Activated CD4-positive, alpha-beta memory T cell treated with anti-CD3 and anti-CD28 coated beads, Interleukin-2, amount 10 ng/mL, durations not matched to agents 7 days and 5 days (primary cell): ENCODE data around the gene EXOC6B. TPM values are rescaled to one million over a fixed set of nuclear protein-coding genes. Genes with fewer than 3 reads are reported as not detected.

ENCODE experiments used
- CTCF ChIA-PET: fragments of 350-600 bp; sonication (Branson Sonifier 250); formaldehyde crosslinking; loops from one replicate; lab custom pipeline; 2021; ENCODE audit warnings: antibody characterized with exemption, inconsistent platforms; lab: Charles Lee
- POLR2A ChIA-PET: fragments of 350-600 bp; sonication (Branson Sonifier 250); formaldehyde crosslinking; loops from one replicate; lab custom pipeline; 2021; ENCODE audit warnings: antibody characterized with exemption; lab: Charles Lee
- DNase-seq: peaks from one replicate; pipeline ENCODE4 v3.0.0-alpha.2; 2020
- H3K27ac Mint-ChIP-seq: one replicate; pipeline ENCODE4 v1.8.0; 2021; ENCODE audit warnings: mild to moderate bottlenecking, mixed read lengths
- H3K27me3 Mint-ChIP-seq: one replicate; pipeline ENCODE4 v1.8.0; 2021; ENCODE audit warnings: mixed read lengths
- H3K36me3 Mint-ChIP-seq: one replicate; pipeline ENCODE4 v1.8.0; 2021; ENCODE audit warnings: low read depth, mixed read lengths
- H3K4me1 Mint-ChIP-seq: one replicate; pipeline ENCODE4 v1.8.0; 2021; ENCODE audit warnings: mixed read lengths
- H3K4me3 Mint-ChIP-seq: one replicate; pipeline ENCODE4 v1.8.0; 2021; ENCODE audit warnings: mild to moderate bottlenecking, mixed read lengths
- H3K9me3 Mint-ChIP-seq: one replicate; pipeline ENCODE4 v1.8.0; 2021; ENCODE audit warnings: mixed read lengths
- total RNA-seq, 2 experiments: library from RNA; stranded (reverse); gene quantifications; one replicate each; pipeline ENCODE4 v1.2.3, GENCODE V29; 2021

The EXOC6B gene
- total RNA-seq, 2 experiments from 2014 or later: 18.7 to 24.2 TPM

DNA sequence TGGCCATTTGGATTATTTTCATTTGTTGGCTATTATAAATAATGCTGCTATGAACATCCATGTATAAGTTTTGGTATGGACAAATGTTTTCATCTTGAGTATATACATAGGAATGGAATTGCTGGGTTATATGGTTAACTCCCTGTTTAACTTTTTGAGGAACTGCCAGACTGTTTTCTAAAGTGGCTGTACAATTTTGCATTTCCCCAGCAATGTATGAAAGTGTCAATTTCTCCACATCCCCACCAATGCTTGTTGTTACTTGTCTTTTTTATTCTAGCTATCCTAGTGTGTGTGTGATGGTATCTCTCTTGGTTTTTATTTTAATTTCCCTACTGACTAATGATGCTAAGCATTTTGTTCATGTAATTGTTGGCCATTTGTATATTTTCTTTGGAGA is 587.5 kb downstream of the EXOC6B start:
- no peak for DNase-seq
- H3K36me3 Mint-ChIP-seq: no peaks in the 10 kb centered on the region

GRCh38 chr2:72237549-72237948 is 588.3 kb downstream of the EXOC6B start:
- Mint-ChIP-seq H3K4me3 (no peak overlapping the region), H3K27me3 (no peaks in the 10 kb centered on the region), H3K9me3 (no peaks in the 10 kb centered on the region), H3K36me3 (no peaks in the 10 kb centered on the region), H3K4me1 (peaks cover 6% of the 10 kb centered on the region), H3K27ac (no peak overlapping the region)
- DNase-seq: no peak
- ChIA-PET CTCF (no interaction called here), POLR2A (no interaction called here)

More for the DNA sequence above, 587.5 kb downstream of the EXOC6B start:
- ChIA-PET POLR2A (no interaction called here), CTCF (no interaction called here)
- H3K9me3 Mint-ChIP-seq: no peaks in the 10 kb centered on the region
- no peak overlapping the region for H3K4me3 Mint-ChIP-seq
- peaks cover 6% of the 10 kb centered on the region for H3K4me1 Mint-ChIP-seq
- no peaks in the 10 kb centered on the region for H3K27me3 Mint-ChIP-seq
- no peak overlapping the region for H3K27ac Mint-ChIP-seq

DNA sequence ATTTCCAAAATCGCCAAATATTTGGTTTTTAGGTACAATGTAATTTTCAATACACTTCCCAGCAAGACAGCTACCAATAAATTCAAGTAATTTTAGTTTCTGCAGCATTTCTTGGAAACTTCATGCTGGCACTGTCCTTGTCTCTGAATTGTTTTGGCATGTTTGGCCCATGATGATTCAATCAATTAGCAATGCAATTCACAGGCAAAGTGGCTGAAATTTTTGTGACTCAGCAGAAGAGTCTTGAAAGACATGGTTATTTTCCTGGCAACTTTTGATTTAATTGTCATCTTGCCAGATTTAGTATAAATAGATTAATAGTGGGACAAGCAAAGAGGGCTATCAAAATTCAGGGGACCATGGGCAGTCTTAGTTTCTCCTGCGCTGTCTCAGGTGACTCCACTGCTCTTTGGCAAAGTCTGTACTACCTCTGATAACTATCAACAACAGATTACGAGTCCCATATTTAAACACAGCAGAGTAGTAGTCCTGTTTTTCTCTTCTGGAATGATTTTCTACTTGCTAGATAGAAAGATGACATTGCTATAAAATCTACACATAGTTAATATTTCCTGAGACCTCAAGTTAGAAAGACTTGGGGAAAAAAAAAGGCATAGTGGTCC is 589.3 kb downstream of the EXOC6B start:
- Mint-ChIP-seq H3K9me3 (no peaks in the 10 kb centered on the region), H3K4me3 (no peak overlapping the region), H3K27me3 (no peaks in the 10 kb centered on the region), H3K4me1 (peaks cover 5% of the 10 kb centered on the region), H3K36me3 (no peaks in the 10 kb centered on the region), H3K27ac (no peak overlapping the region)
- ChIA-PET CTCF (no interaction called here), POLR2A (no interaction called here)
- DNase-seq: no peak

DNA sequence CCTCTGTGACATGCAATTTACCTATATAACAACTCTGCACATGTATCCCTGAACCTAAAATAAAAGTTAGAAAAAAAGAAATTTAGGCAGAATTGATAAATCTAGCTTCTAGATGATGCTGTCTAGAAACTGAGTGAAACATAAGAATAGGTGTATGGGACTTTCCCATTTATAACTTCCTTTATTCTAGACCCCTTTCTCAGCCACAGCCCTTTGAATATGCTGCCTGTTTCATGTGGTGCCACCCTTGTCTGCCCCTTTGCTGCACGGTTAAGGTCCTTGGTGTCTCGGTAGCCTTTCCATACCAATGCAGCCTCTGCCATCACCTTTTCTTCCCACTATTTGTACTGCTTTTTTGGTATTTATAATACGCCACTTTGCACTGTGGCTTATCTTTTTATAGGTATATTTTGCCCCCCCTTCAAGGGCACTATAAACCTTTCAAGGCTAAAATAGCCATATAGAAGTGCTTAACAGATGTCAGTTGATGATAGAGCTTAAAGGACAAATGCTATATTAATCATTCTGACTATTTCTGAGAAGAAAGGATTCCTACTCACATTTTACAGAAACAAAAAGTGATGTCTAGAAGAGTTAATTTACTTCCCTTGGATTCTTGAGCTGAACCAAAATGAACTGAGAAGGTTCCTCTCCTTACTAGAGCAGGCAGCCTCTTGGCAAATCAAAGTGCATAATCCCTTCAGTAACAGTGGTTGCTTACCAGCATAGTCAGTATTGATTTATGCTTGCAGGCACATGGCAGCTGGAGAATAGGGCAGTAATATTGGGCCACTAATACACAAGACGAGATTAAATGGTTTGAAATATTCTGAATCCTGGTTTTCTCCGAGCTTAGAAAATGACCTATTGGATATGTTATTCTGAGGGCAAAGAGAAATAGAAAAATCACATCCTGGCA is 590.1 kb downstream of the EXOC6B start:
- POLR2A ChIA-PET: no interaction called here

DNA sequence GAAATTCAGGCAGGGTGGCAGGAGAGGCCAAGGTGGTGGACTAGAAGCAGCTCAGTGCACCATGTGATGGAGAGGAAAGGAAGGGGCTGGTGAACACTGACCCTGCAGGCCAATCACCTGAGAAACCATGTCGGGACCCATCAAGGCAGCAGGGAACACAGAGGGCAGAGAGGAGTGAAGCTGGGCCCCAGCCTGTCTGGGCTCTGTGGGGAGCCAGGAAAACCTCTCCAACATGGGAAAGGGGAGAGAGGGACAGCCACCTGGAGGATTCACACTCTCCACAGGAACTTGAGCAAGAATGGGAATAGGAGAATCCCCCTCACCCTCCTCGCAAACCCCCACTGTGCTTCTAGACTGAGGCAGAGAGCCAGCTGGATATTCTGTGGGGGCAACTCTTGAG is 592.6 kb downstream of the EXOC6B start:
- CTCF ChIA-PET: no interaction called here
- H3K27me3 Mint-ChIP-seq: no peaks in the 10 kb centered on the region

More for the DNA sequence above, 590.1 kb downstream of the EXOC6B start:
- Mint-ChIP-seq H3K36me3 (no peaks in the 10 kb centered on the region), H3K9me3 (no peaks in the 10 kb centered on the region), H3K4me3 (no peak overlapping the region), H3K27me3 (no peaks in the 10 kb centered on the region), H3K4me1 (no peaks in the 10 kb centered on the region), H3K27ac (no peak overlapping the region)
- DNase-seq: no peak
- CTCF ChIA-PET: no interaction called here

GRCh38 chr2:72222829-72223564 is 602.8 kb downstream of the EXOC6B start:
- H3K4me3 Mint-ChIP-seq: no peak overlapping the region
- ChIA-PET CTCF (no interaction called here), POLR2A (no interaction called here)
- DNase-seq: no peak
- H3K9me3 Mint-ChIP-seq: peaks cover 3% of the 10 kb centered on the region
- no peaks in the 10 kb centered on the region for H3K36me3 Mint-ChIP-seq
- H3K27ac Mint-ChIP-seq: no peak overlapping the region
- no peaks in the 10 kb centered on the region for H3K27me3 Mint-ChIP-seq
- H3K4me1 Mint-ChIP-seq: no peaks in the 10 kb centered on the region

More for the DNA sequence above, 592.6 kb downstream of the EXOC6B start:
- no peaks in the 10 kb centered on the region for H3K9me3 Mint-ChIP-seq
- H3K36me3 Mint-ChIP-seq: no peaks in the 10 kb centered on the region
- H3K4me1 Mint-ChIP-seq: no peaks in the 10 kb centered on the region
- POLR2A ChIA-PET: no interaction called here
- no peak overlapping the region for H3K27ac Mint-ChIP-seq
- no peak for DNase-seq
- no peak overlapping the region for H3K4me3 Mint-ChIP-seq

DNA sequence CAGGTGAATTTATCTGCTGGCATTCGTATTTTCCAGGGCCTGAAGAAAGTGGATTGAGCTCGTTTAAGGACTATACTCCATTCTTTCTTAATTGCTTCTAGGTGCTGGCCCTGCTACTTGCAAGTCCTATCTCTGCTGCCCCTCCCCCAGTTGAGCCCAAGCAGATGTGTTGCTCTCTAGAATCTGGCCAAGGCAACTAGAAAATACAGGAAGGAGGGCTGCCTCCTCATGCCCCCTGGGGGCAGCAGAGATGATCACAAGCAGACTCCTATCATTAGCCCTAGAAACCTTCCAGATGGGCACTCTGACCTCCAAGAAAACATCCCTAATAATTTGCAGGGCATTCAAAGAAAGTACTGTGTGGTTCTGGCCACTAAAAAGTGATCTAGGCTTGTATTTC is 605.7 kb downstream of the EXOC6B start:
- ChIA-PET POLR2A (no interaction called here), CTCF (no interaction called here)
- H3K9me3 Mint-ChIP-seq: no peaks in the 10 kb centered on the region
- H3K4me3 Mint-ChIP-seq: no peak overlapping the region
- H3K27ac Mint-ChIP-seq: no peak overlapping the region
- no peaks in the 10 kb centered on the region for H3K4me1 Mint-ChIP-seq
- no peak for DNase-seq
- H3K27me3 Mint-ChIP-seq: no peaks in the 10 kb centered on the region
- H3K36me3 Mint-ChIP-seq: no peaks in the 10 kb centered on the region

DNA sequence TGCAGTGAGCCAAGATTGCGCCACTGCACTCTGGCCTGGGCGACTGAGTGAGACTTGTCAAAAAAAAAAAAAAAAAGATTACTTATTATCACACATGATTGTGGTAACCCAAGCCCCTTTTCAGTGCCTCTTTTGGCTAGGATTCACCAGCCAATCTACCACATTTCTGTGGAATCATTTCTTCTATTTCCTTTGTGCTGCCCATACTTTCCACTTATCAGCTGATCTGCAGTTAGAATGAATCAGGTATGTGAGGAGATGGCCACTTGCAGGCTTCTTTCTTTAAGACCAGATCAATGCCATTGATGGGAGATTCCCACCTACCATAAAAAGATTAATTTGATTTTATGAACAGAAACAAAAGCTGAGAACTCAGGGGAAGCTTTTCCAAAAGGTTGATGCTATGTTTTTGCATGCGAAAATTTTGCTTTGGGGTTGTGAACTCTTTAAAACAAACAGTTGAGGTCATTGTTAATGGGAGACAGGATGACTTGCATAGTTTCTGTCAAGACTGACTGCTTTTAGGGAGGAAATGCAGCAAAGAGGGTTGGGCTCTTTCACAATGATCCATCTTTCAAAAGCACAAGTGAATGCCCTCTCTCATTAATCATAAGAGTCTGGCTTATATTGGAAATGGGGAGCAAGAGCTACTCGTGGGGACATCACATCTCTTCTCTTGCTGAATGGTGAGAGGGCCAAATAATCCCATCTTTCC is 611.2 kb downstream of the EXOC6B start:
- CTCF ChIA-PET: no interaction called here
- no peaks in the 10 kb centered on the region for H3K4me1 Mint-ChIP-seq
- POLR2A ChIA-PET: interaction anchor here (1.1 kb wide), 1 partner anchor 16 kb away, joined by 3 read pairs; no protein-coding TSS in a partner anchor
- H3K36me3 Mint-ChIP-seq: no peaks in the 10 kb centered on the region
- no peak overlapping the region for H3K27ac Mint-ChIP-seq
- no peaks in the 10 kb centered on the region for H3K27me3 Mint-ChIP-seq
- H3K9me3 Mint-ChIP-seq: no peaks in the 10 kb centered on the region
- DNase-seq: no peak
- H3K4me3 Mint-ChIP-seq: no peak overlapping the region

- Mint-ChIP-seq H3K27me3 (no peaks in the 10 kb centered on the region), H3K27ac (no peak overlapping the region), H3K36me3 (no peaks in the 10 kb centered on the region), H3K4me3 (no peak overlapping the region), H3K9me3 (no peaks in the 10 kb centered on the region), H3K4me1 (no peaks in the 10 kb centered on the region)
- POLR2A ChIA-PET: no interaction called here
- DNase-seq: no peak
- CTCF ChIA-PET: no interaction called here
Measured at GRCh38 chr2:72212486-72212855, 613.4 kb downstream of the EXOC6B start.

DNA sequence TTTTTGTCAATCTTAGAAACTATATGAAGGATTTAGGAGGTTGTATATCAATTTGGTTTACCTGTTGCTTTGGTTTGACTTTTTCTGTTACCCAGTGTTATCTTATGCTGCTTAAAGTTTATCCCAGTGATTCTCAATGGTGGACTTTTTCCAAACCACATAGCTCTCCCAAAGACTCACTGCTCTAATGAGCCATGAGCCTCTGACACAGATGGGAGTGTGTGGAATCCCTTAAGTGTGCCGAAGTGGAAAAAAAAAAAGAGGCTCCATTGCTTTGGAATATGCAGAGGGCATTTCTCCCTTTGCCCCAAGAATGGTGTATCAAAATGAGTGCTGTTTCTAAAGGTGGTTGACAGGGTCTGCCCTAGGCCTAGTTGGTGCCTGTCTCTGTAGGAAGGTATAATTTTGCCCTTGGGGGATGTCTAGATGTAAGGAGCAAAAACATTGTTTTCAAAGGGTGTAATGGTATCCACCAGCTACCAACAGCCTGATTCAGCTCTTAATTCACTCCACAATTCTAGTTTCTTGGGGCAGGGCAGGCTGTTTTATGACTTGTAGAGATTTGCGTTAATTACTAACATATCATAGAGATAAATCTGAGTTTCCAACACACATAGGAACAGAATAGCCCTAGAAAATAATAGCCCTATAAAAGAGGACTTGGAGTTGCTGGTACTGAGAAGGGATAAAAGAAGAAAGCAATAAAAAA is 613.9 kb downstream of the EXOC6B start:
- Mint-ChIP-seq H3K9me3 (no peaks in the 10 kb centered on the region), H3K4me1 (no peaks in the 10 kb centered on the region), H3K4me3 (no peak overlapping the region), H3K27me3 (no peaks in the 10 kb centered on the region), H3K36me3 (no peaks in the 10 kb centered on the region), H3K27ac (no peak overlapping the region)
- ChIA-PET POLR2A (no interaction called here), CTCF (no interaction called here)
- DNase-seq: no peak

DNA sequence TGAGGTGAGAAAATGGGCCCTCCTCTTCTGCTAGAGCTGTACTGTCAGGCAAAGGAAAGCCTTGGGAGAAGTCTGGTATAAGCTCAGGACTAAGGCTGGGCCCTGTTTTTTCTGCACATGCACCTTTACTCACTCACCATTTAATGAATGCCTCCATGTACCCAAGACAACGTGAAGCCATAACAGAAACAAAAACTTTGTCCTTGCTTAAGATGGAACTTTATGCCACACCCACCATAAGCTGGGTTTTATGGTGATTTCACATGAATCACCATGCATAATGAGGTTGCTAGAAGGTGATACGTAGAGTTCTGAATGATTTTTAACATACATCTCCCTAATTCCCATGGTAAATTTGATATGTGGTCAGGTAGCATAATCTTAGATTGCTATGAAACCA is 614.5 kb downstream of the EXOC6B start:
- ChIA-PET CTCF (no interaction called here), POLR2A (no interaction called here)
- Mint-ChIP-seq H3K4me1 (no peaks in the 10 kb centered on the region), H3K4me3 (no peak overlapping the region), H3K9me3 (no peaks in the 10 kb centered on the region), H3K27ac (no peak overlapping the region), H3K36me3 (no peaks in the 10 kb centered on the region), H3K27me3 (no peaks in the 10 kb centered on the region)
- no peak for DNase-seq

DNA sequence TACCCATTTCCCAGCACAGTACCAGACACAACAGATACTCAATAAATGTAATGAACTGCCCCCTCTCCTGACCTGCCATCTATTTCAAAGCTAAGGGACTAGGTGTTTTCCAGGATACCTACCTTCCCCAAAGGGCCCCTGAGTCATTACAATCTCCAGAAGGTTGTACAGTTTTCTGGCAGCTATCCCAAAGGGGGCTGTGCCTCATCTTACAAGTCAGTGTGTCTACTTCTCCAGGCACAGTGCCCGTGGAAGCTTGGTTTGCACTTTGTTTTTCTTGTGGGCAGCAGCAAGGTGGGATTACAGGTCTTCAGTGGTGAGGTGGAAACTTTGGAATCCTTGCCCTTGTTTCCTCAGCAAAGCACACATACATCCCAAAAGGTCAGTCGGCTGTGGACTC is 615.4 kb downstream of the EXOC6B start:
- Mint-ChIP-seq H3K36me3 (no peaks in the 10 kb centered on the region), H3K4me1 (no peaks in the 10 kb centered on the region), H3K27me3 (no peaks in the 10 kb centered on the region), H3K4me3 (no peak overlapping the region), H3K9me3 (no peaks in the 10 kb centered on the region), H3K27ac (no peak overlapping the region)
- POLR2A ChIA-PET: no interaction called here
- CTCF ChIA-PET: no interaction called here
- no peak for DNase-seq
